ENCODE measurements around the gene SLC36A1.

The SLC36A1 gene

GRCh38 chr5:151451626-151452520 is 4.5 kb downstream of the SLC36A1 start:
- DNase-seq (ENCODE audit: low spot score), result peak; percentile 52

GRCh38 chr5:151454166-151454565 is 6.8 kb downstream of the SLC36A1 start:
- no peak for DNase-seq (ENCODE audit: low spot score)

GRCh38 chr5:151454889-151455288 is 7.5 kb downstream of the SLC36A1 start:
- DNase-seq (ENCODE audit: low spot score), result no peak

GRCh38 chr5:151456321-151456940 is 9.0 kb downstream of the SLC36A1 start:
- no peak for DNase-seq (ENCODE audit: low spot score)

GRCh38 chr5:151458314-151458713 is 10.9 kb downstream of the SLC36A1 start:
- DNase-seq (ENCODE audit: low spot score), result no peak

GRCh38 chr5:151459680-151460324 is 12.4 kb downstream of the SLC36A1 start:
- DNase-seq (ENCODE audit: low spot score), result peak; percentile 43

- no peak for DNase-seq (ENCODE audit: low spot score)
Observed at GRCh38 chr5:151461312-151461711, 13.9 kb downstream of the SLC36A1 start.

- DNase-seq (ENCODE audit: low spot score), result no peak
Observed at GRCh38 chr5:151463137-151464029, 16.0 kb downstream of the SLC36A1 start.

- no peak for DNase-seq (ENCODE audit: low spot score)
Observed at GRCh38 chr5:151464101-151464500, 16.7 kb downstream of the SLC36A1 start.

GRCh38 chr5:151465476-151465875 is 18.1 kb downstream of the SLC36A1 start:
- no peak for DNase-seq (ENCODE audit: low spot score)

- no peak for DNase-seq (ENCODE audit: low spot score)
Observed at GRCh38 chr5:151467576-151467975, 20.2 kb downstream of the SLC36A1 start.

- DNase-seq (ENCODE audit: low spot score), result no peak
Observed at GRCh38 chr5:151469386-151469785, 22.0 kb downstream of the SLC36A1 start.

- DNase-seq (ENCODE audit: low spot score), result no peak
Observed at GRCh38 chr5:151469992-151470391, 22.6 kb downstream of the SLC36A1 start.

- no peak for DNase-seq (ENCODE audit: low spot score)
Observed at GRCh38 chr5:151470439-151470838, 23.0 kb downstream of the SLC36A1 start.

GRCh38 chr5:151471276-151471675 is 23.9 kb downstream of the SLC36A1 start:
- DNase-seq (ENCODE audit: low spot score), result no peak

GRCh38 chr5:151474799-151475198 is 27.4 kb downstream of the SLC36A1 start:
- DNase-seq (ENCODE audit: low spot score), result no peak

- no peak for DNase-seq (ENCODE audit: low spot score)
Observed at GRCh38 chr5:151475388-151475787, 28.0 kb downstream of the SLC36A1 start.

- no peak for DNase-seq (ENCODE audit: low spot score)
Observed at GRCh38 chr5:151476016-151476415, 28.6 kb downstream of the SLC36A1 start.

GRCh38 chr5:151477101-151477500 is 29.7 kb downstream of the SLC36A1 start:
- DNase-seq (ENCODE audit: low spot score), result no peak

- peak; percentile 55 for DNase-seq (ENCODE audit: low spot score)
Observed at GRCh38 chr5:151480384-151481293, 33.2 kb downstream of the SLC36A1 start.

- no peak for DNase-seq (ENCODE audit: low spot score)
Observed at GRCh38 chr5:151483176-151483575, 35.8 kb downstream of the SLC36A1 start.

All from hepatic stellate cell (primary cell).